ENCODE measurements around the gene UGT3A1.
"Not testable (repeated sequence)": the region's sequence is repeated elsewhere in the genome, so short reads cannot be mapped to it uniquely, and the experiment has no call there.

The UGT3A1 gene, protein sequence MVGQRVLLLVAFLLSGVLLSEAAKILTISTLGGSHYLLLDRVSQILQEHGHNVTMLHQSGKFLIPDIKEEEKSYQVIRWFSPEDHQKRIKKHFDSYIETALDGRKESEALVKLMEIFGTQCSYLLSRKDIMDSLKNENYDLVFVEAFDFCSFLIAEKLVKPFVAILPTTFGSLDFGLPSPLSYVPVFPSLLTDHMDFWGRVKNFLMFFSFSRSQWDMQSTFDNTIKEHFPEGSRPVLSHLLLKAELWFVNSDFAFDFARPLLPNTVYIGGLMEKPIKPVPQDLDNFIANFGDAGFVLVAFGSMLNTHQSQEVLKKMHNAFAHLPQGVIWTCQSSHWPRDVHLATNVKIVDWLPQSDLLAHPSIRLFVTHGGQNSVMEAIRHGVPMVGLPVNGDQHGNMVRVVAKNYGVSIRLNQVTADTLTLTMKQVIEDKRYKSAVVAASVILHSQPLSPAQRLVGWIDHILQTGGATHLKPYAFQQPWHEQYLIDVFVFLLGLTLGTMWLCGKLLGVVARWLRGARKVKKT

DNA sequence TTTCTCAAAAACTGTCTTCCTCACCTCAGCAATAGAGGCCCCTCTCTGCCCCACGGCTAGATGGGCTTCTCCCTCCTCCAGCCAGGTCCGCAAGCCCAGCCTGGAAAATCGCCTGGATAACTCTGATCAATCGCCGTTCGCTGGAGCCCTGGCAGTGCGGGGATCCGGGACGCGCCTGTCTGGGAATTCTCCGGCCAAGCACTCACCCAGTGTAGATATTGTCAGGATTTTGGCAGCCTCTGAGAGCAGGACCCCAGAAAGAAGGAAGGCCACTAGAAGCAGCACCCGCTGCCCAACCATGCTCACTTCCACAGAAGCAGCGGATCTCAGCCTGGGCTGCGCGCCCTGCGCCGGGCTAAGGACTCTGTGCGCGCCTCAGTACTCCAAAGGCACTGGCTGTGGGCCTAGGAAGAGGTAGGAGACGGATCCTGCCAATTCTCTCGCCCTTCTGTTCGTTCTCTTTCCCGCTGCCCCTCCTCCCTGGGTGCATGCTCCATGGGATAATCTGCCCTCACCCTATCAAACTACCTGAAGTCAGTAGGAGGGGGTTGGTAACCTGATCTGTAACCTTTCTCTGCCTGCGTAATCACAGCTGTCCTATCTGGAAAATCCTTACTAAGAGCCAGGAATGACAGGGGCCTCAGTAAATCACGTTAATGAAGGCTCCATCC is at the start of gene UGT3A1:
UGT3A1 (minus strand) TSS at position 450 of the 671 bp plus-strand sequence; CDS start at position 300, 150 bp downstream.
- H3K4me3 ChIP-seq (ENCODE audit: low read length): no peak within 1 kb of the TSS
- no peak within 1 kb of the TSS for H3K9ac ChIP-seq (ENCODE audit: low read length)
- H3K36me3 ChIP-seq (ENCODE audit: control insufficient read depth, insufficient read depth, low read length, severe bottlenecking): no peaks in the 10 kb centered on the region
- H3K4me1 ChIP-seq (ENCODE audit: control insufficient read depth, insufficient read depth, low read length): no peaks in the 10 kb centered on the region
- no peak for DNase-seq (ENCODE audit: low read depth)
- peaks cover 14% of the 10 kb centered on the region for H3K27me3 ChIP-seq (replicated peaks; ENCODE audit: control insufficient read depth, insufficient read depth, low read length)
- no peaks in the 10 kb centered on the region for H3K9me3 ChIP-seq (ENCODE audit: control insufficient read depth, low read length)

DNA sequence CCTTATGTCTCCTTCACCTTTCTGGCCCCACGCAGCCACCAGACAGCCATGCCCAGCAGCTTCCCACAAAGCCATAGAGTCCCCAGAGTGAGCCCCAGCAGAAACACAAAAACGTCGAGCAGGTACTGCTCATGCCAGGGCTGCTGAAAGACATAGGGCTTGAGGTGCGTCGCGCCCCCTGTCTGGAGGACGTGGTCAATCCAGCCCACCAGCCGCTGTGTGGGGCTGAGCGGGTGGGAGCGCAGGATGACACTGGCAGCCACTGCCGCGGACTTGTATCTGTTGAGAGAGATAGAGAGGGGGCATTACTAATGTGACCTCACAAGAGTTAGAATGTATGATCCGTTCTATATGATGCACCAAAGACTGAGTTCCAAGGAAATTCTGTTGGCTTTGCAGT is 44.5 kb upstream of the UGT3A1 start:
- Histone ChIP-seq H3K9ac (ENCODE audit: low read length) (no peak overlapping the region), H3K36me3 (ENCODE audit: control insufficient read depth, insufficient read depth, low read length, severe bottlenecking) (no peaks in the 10 kb centered on the region), H3K4me3 (ENCODE audit: low read length) (no peak overlapping the region), H3K4me1 (ENCODE audit: control insufficient read depth, insufficient read depth, low read length) (no peaks in the 10 kb centered on the region), H3K9me3 (ENCODE audit: control insufficient read depth, low read length) (peaks cover 3% of the 10 kb centered on the region), H3K27me3 (replicated peaks; ENCODE audit: control insufficient read depth, insufficient read depth, low read length) (peaks cover 24% of the 10 kb centered on the region)
- no peak for DNase-seq (ENCODE audit: low read depth)

DNA sequence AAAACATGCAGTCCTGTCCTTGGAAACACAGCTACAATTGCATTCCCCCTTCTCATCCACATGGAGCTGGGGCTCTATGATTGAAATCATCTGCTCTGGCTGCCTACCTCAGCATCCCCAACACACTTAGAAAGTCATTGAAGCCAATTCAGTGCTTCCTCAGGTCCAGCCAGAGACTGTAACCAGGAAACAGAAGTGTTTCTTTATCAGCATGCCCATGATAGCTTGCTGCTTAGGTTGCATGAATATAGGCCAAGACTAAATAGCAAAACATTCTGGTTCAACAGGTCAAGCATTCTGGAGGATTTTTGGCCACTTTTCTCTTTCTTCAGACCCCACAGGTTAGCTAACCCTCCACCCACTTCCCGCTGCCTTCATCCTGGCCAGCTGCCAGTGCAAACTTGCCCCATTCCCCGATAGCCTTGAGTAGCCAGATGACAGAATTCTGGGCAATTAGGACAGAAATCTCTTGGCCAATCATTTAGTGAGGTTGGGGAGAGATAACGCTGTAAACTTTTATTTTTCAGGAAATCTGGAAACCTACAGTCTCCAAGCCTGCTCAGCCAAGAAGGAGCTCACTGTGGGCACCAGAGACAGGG is 43.4 kb upstream of the UGT3A1 start:
- H3K9ac ChIP-seq (ENCODE audit: low read length); H3K4me3 ChIP-seq (ENCODE audit: low read length); H3K36me3 ChIP-seq (ENCODE audit: control insufficient read depth, insufficient read depth, low read length, severe bottlenecking); H3K4me1 ChIP-seq (ENCODE audit: control insufficient read depth, insufficient read depth, low read length); H3K9me3 ChIP-seq (ENCODE audit: control insufficient read depth, low read length); DNase-seq (ENCODE audit: low read depth): not testable (repeated sequence)
- H3K27me3 ChIP-seq (replicated peaks; ENCODE audit: control insufficient read depth, insufficient read depth, low read length): peaks cover 28% of the 10 kb centered on the region

DNA sequence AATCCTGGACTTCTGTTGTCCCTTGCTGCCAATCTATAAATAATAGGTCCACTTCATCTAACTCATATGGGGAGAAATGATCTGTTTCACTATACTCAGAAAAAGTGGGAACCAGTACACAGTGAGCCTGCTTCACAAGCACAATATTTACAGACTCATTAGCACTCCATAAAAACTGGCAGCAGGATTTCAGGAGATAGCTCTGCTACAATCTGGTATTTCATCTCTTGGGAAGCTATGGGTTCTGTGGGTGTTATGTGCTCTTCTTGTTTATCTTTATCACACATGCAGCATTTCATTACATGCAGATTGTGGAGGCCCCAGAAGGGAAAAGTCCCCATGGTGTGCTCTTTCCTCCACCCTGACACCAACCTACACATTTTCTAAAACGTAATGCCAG is 42.3 kb upstream of the UGT3A1 start:
- Histone ChIP-seq H3K4me3 (ENCODE audit: low read length) (no peak overlapping the region), H3K4me1 (ENCODE audit: control insufficient read depth, insufficient read depth, low read length) (peaks cover 11% of the 10 kb centered on the region), H3K9me3 (ENCODE audit: control insufficient read depth, low read length) (peaks cover 3% of the 10 kb centered on the region), H3K36me3 (ENCODE audit: control insufficient read depth, insufficient read depth, low read length, severe bottlenecking) (no peaks in the 10 kb centered on the region), H3K9ac (ENCODE audit: low read length) (no peak overlapping the region), H3K27me3 (replicated peaks; ENCODE audit: control insufficient read depth, insufficient read depth, low read length) (peaks cover 20% of the 10 kb centered on the region)
- DNase-seq (ENCODE audit: low read depth): no peak

DNA sequence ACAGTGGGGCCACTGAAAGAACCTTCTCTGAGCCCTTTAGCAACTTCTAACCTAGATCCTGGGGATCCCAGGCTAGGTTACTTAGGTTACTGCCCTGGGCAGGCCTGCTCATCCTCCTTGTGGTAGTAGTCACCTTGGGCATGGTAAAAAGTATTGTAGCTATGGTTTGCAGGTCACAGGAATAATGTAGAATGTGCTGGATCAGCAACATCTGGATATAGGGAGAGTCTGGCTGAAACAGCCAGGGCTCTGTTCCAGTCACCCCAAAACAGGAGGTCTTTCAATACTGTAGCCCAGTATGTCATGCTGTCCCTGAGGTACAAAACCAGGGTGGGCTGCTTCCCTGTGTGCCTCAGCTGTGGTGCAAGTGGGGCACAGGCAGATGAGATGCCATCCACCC is 41.9 kb upstream of the UGT3A1 start:
- Histone ChIP-seq H3K4me3 (ENCODE audit: low read length) (no peak overlapping the region), H3K27me3 (replicated peaks; ENCODE audit: control insufficient read depth, insufficient read depth, low read length) (peaks cover 18% of the 10 kb centered on the region), H3K9ac (ENCODE audit: low read length) (no peak overlapping the region), H3K36me3 (ENCODE audit: control insufficient read depth, insufficient read depth, low read length, severe bottlenecking) (no peaks in the 10 kb centered on the region), H3K4me1 (ENCODE audit: control insufficient read depth, insufficient read depth, low read length) (peaks cover 14% of the 10 kb centered on the region), H3K9me3 (ENCODE audit: control insufficient read depth, low read length) (peaks cover 3% of the 10 kb centered on the region)
- no peak for DNase-seq (ENCODE audit: low read depth)

DNA sequence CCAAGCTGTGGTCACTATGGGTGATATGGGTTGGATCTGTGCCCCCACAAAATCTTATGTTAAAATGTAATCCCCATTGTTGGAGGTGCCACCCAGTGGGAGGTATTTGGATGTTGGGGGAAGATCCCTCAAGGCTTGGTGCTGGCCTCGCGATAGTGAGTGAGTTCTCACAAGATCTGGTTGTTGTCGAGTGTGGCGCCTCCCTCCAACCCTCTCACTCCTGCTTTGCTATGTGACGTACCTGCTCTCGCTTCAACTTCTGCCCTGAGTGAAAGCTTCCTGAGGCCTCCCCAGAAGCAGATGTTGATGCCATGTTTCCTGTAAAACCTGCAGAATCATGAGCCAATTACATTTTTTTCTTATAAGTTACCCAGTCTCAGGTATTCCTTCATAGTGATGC is 40.0 kb upstream of the UGT3A1 start:
- H3K9me3 ChIP-seq (ENCODE audit: control insufficient read depth, low read length): peaks cover 3% of the 10 kb centered on the region
- H3K27me3 ChIP-seq (replicated peaks; ENCODE audit: control insufficient read depth, insufficient read depth, low read length): peaks cover 10% of the 10 kb centered on the region
- no peaks in the 10 kb centered on the region for H3K36me3 ChIP-seq (ENCODE audit: control insufficient read depth, insufficient read depth, low read length, severe bottlenecking)
- no peak for DNase-seq (ENCODE audit: low read depth)
- no peak overlapping the region for H3K9ac ChIP-seq (ENCODE audit: low read length)
- peaks cover 17% of the 10 kb centered on the region for H3K4me1 ChIP-seq (ENCODE audit: control insufficient read depth, insufficient read depth, low read length)
- no peak overlapping the region for H3K4me3 ChIP-seq (ENCODE audit: low read length)

DNA sequence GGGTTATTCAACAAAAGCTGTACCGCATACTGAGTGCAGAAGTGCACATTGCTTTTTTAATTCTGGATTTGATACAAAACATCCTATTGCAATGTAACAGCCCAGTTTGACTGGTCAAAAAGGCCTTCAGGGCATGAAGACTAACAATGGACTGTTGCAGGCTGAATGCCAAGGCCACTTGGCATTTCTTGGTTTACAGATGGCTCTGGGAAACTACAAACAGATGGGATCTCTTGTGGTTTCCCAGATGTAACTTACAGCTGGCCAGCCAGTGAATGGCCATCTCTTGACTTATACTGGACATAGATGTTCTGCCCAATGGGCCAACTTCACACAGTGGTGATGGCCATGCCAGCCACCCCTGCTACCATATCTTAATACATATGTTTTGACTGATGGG is 38.7 kb upstream of the UGT3A1 start:
- Histone ChIP-seq H3K4me3 (ENCODE audit: low read length) (no peak overlapping the region), H3K36me3 (ENCODE audit: control insufficient read depth, insufficient read depth, low read length, severe bottlenecking) (no peaks in the 10 kb centered on the region)

DNA sequence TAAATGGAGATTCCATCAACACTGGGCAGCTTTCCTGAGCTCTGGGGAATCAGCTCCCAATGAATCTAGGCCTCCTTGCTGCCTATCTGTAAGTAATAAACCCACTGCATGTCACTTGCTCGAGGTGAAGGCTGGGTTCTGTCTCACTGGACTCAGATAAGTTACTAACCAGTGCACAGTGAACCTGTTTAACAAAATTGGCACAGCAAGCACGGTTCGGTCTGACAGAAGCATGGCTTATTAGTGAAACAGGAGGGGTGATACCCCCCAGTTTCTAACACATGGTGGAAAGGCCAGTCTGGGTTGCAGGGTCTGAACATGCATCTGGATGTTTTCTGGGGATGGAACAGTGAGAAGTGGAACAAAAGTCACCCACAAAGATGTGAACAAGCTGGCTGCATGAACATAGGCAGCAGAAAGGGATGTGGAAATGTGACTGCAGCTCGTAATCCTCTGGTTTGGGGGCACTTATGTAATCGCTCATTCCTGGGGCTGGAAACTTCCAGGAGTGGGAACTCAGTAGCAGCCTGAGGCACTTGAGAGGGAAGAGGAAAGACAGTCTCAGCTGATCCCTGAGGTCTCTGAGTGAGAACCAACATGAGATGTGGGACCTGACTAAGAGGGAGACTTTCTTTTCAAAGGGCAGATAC is 37.8 kb upstream of the UGT3A1 start:
- H3K4me3 ChIP-seq (ENCODE audit: low read length): no peak overlapping the region
- H3K4me1 ChIP-seq (ENCODE audit: control insufficient read depth, insufficient read depth, low read length): peaks cover 17% of the 10 kb centered on the region
- no peaks in the 10 kb centered on the region for H3K36me3 ChIP-seq (ENCODE audit: control insufficient read depth, insufficient read depth, low read length, severe bottlenecking)
- no peak overlapping the region for H3K9ac ChIP-seq (ENCODE audit: low read length)
- no peak for DNase-seq (ENCODE audit: low read depth)
- H3K27me3 ChIP-seq (replicated peaks; ENCODE audit: control insufficient read depth, insufficient read depth, low read length): peaks cover 10% of the 10 kb centered on the region
- H3K9me3 ChIP-seq (ENCODE audit: control insufficient read depth, low read length): no peaks in the 10 kb centered on the region

More for the DNA sequence above, 38.7 kb upstream of the UGT3A1 start:
- no peak for DNase-seq (ENCODE audit: low read depth)
- Histone ChIP-seq H3K4me1 (ENCODE audit: control insufficient read depth, insufficient read depth, low read length) (peaks cover 17% of the 10 kb centered on the region), H3K9ac (ENCODE audit: low read length) (no peak overlapping the region), H3K9me3 (ENCODE audit: control insufficient read depth, low read length) (no peaks in the 10 kb centered on the region), H3K27me3 (replicated peaks; ENCODE audit: control insufficient read depth, insufficient read depth, low read length) (peaks cover 10% of the 10 kb centered on the region)

DNA sequence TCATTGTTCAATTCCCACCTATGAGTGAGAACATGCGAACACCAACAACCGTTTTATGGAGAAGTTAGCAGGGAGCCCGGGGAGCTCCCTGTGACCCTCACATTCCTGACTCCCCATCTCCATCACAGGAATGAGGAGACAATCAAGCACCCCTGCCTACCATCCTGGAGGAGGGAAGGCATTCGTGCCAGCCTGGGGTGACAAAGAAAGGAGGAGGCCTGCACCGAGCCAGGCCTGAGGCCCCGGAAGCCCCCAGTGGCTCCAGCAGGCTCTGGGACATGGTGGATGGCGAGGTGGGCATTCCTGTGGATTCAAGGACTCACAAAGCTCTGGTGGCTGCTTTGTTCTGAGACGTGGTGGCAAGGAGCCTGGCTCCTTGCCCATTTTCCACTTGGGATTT is 36.5 kb upstream of the UGT3A1 start:
- no peaks in the 10 kb centered on the region for H3K9me3 ChIP-seq (ENCODE audit: control insufficient read depth, low read length)

DNA sequence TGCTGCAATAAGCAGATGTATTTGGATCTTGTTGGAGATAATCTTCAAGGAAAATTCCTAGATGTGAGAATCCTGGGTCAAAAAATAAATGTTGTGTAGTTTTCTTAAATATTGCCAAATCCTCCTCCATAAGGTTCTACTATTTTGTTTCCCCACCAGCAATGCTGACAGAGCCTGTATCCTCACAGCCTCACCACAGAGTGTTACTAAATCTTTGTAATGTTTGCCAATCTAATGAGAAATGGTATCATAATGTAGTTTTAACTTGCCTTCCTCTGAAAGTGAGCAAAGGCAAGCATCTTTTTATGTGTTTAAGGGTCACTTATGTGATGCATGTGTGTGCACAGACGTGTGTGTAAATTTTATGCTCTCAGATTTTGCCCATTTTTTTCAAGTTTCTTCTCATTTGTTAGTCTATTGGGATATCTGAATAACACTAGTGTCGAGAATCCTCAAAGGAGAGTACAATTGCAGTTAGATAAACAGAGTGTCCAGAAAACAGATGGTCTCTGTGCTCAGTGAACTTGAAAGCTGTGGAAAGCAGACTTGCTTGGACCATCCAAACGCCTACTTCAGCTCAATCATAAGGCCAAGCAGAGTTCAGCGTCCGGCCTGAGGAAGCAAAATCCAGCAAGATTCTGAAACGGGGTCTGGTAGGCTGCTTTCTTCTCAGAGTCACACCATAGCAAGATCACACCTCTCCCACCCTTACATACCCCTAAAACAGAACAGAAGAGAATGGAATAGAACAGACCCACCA is 35.7 kb upstream of the UGT3A1 start:
- no peak for DNase-seq (ENCODE audit: low read depth)
- Histone ChIP-seq H3K4me1 (ENCODE audit: control insufficient read depth, insufficient read depth, low read length) (peaks cover 17% of the 10 kb centered on the region), H3K27me3 (replicated peaks; ENCODE audit: control insufficient read depth, insufficient read depth, low read length) (peaks cover 10% of the 10 kb centered on the region), H3K36me3 (ENCODE audit: control insufficient read depth, insufficient read depth, low read length, severe bottlenecking) (no peaks in the 10 kb centered on the region), H3K9me3 (ENCODE audit: control insufficient read depth, low read length) (no peaks in the 10 kb centered on the region), H3K4me3 (ENCODE audit: low read length) (no peak overlapping the region), H3K9ac (ENCODE audit: low read length) (no peak overlapping the region)

More for the DNA sequence above, 36.5 kb upstream of the UGT3A1 start:
- H3K4me1 ChIP-seq (ENCODE audit: control insufficient read depth, insufficient read depth, low read length): peaks cover 17% of the 10 kb centered on the region
- no peak overlapping the region for H3K4me3 ChIP-seq (ENCODE audit: low read length)
- H3K27me3 ChIP-seq (replicated peaks; ENCODE audit: control insufficient read depth, insufficient read depth, low read length): peaks cover 10% of the 10 kb centered on the region
- no peak overlapping the region for H3K9ac ChIP-seq (ENCODE audit: low read length)
- no peak for DNase-seq (ENCODE audit: low read depth)
- H3K36me3 ChIP-seq (ENCODE audit: control insufficient read depth, insufficient read depth, low read length, severe bottlenecking): no peaks in the 10 kb centered on the region

All from adipocyte (in vitro differentiated cells).